Stimulated activated CD4-positive, alpha-beta T cell treated with anti-CD3 and anti-CD28 coated beads, Interleukin-1b, Interleukin-23, amount 100 ng/mL, for 4 hours (primary cell): Measurements from ENCODE around the gene PTPN2.

Experiments used
- DNase-seq, 2 donors: peaks; one replicate each; pipeline ENCODE4 v3.0.0-alpha.2; 2020; ENCODE audit warnings: low read depth in 2 of 2

Gene PTPN2

DNA sequence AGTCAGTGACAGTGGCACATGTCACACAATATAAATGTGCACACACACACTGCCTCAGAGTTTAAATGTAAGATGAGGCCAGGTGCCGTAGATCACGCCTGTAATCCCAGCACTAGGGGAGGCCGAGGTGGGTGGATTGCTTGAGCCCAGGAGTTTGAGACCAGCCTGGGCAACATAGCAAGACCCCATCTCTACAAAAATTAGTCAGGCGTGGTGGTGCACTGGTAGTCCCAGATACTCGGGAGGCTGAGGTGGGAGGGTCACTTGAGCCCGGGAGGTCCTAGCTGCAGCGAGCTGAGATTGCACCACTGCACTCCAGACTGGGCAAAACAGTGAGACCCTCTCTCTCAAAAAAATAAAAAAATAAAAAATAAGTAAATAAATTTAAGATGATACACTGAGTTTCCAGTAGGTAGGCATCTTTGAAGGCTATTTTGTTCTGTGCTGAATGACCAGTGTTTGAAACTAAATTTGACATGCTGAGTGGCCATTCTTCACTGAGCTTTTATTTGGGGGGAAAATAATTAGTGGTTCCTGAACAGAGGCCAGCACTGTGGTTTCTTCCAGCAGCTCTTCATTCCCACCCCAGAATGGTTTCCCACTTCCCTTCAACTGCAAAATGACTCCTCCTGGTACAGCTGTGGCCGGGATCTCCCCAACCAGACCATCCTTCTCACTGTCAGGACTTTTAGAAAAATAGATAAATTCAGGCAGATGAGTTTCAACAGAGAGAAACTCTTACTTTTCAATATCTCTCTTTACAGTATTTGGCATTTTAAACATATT, 136.3 kb downstream of the PTPN2 start:
- no peak for DNase-seq

DNA sequence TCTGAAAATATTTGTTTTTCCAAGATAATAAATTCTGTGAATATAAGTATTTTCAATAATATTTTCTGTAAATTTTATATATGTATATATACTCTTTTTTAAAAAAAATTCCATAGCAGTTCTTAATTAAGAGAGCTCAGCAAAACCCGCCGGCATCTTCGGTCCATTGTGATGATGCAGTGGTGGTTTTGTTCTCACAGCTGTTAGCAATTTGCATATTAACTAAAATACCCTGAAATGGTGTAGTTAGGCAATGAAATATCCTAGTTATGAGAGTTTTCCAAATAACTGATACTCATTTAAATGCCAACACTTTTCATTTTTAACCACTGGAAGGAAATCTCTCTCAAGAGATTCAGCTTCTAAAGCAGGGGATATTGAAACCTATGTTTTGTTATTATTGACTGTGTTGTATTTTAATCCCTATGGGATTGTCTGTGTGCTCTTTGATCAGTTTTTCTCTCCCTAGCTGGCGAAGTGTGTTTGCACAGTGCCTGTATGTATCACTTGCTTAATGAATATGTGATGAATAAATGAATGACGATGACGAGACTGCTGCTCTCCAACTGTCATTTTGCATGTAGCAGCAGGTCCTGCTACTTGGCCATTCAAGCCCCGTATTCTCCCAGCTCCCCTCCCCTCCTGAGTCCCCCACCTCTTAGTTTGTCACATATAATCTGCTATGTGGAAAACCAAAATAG, 138.8 kb downstream of the PTPN2 start:
- no peak for DNase-seq

DNA sequence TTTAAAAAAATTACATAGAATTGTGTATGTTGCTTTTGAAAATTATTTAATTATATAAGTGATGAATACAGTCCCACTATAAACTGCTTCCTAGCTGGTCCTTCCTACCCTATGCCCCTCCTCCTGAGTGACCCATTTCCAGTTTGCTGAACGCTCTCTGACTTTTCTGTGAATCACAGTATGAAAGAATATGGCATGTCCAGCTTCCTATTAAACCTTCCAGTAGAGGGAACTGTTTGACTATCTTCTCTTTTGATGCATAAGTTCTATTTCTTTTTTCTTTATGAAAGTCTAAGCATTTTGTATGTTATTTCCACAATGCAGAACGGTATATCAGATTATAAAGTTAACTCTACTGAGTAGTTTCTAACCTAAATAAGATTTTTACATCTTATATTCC, 139.9 kb downstream of the PTPN2 start:
- no peak for DNase-seq

DNA sequence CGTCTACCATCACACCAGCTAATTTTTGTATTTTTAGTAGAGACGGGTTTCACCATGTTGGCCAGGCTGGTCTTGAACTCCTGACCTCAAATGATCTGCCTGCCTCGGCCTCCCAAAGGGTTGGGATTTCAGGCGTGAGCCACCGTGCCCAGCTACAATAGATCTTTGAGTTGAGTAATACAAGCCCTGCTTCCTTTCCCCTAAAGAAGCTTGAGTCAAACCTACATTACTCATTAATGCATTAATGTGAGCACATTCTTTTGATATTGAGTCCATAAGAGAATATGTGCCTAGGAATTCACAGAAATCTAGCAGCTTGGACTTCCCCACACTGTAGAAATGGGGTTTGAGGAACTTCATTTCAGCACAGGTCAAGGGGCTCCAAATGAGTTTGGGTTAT, 141.6 kb downstream of the PTPN2 start:
- DNase-seq = no peak
